OCI-LY7 (cell line): ENCODE measurements around the gene VAMP4.

Experiments used
- EZH2phosphoT487 ChIP-seq: fragments of 200-600 bp; sonication (generic); IDR thresholded peaks from 2 replicates; pipeline ENCODE4 v1.6.1; 2018; ENCODE audit warnings: low read depth, borderline replicate concordance, mild to moderate bottlenecking, mixed run types, antibody characterized with exemption, low read length, moderate library complexity, mixed read lengths
- TF ChIP-seq, protein P1 (sequence below): fragments of 200-600 bp; sonication (generic); conservative IDR thresholded peaks from 2 replicates; pipeline ENCODE4 v1.5.1; 2014; ENCODE audit warnings: mild to moderate bottlenecking, antibody characterized with exemption, low read length, moderate library complexity, mixed read lengths

DNA sequence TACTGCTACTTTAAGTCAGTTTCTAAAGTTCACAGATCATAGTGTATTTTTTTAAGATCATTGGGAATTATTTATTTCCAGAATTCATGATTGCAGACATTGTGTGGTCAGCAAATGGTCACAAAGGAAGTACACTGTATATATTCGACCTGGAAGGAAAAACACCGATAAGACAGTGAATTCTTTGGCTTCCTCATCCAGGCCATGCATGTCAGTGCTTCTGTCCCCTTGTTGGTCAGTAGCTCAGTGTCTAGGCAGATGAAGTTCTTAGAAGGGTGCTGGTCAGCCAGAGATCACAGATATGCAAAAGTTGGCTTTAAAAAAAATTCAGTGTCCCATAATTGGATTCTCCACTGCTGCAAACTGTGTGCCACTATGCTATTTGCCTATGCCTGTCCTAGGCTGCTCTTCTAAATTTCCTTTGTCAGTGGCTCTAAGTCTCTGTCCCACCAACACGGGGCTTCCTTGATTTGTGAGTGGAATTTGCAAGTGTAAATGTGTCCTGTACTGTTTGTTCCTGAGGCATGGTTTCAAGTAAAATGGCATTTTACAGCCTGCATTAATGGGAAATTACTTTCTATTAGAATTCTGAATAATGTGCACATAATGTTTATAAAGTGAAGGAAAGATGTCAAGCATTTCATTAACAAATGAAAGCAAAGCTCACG is 12.0 kb upstream of the VAMP4 start:
- TF ChIP-seq, protein P1, sequence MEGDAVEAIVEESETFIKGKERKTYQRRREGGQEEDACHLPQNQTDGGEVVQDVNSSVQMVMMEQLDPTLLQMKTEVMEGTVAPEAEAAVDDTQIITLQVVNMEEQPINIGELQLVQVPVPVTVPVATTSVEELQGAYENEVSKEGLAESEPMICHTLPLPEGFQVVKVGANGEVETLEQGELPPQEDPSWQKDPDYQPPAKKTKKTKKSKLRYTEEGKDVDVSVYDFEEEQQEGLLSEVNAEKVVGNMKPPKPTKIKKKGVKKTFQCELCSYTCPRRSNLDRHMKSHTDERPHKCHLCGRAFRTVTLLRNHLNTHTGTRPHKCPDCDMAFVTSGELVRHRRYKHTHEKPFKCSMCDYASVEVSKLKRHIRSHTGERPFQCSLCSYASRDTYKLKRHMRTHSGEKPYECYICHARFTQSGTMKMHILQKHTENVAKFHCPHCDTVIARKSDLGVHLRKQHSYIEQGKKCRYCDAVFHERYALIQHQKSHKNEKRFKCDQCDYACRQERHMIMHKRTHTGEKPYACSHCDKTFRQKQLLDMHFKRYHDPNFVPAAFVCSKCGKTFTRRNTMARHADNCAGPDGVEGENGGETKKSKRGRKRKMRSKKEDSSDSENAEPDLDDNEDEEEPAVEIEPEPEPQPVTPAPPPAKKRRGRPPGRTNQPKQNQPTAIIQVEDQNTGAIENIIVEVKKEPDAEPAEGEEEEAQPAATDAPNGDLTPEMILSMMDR, result no peak
- no peak for TF ChIP-seq EZH2phosphoT487
